A549 (cell line): ENCODE measurements around the gene RCE1. TPM values are rescaled to one million over a fixed set of nuclear protein-coding genes. Genes with fewer than 3 reads are reported as not detected.

Experiments
- ATAC-seq, 2 experiments: fragments of 200-7000 bp in 1 of 2; fragments of >200 bp in 1 of 2; cut with Nextera tagmentation in 1 of 2; cut with Tn5 transposase in 1 of 2; 3 replicates each; pipeline versions ENCODE4 v1.8.0 to v1.9.1; 2018 to 2020; ENCODE audit warnings: mild to moderate bottlenecking in 1 of 2, moderate library complexity in 1 of 2
- CTCF ChIA-PET: fragments of 300-600 bp; sonication (Branson Sonifier 250); formaldehyde crosslinking; extraction: SDS; loops from one replicate; lab custom pipeline; 2021; ENCODE audit warnings: antibody characterized with exemption, inconsistent platforms; lab: Yijun Ruan, JAX
- POLR2A ChIA-PET: fragments of 350-600 bp; formaldehyde crosslinking; extraction: SDS; loops from one replicate; lab custom pipeline; 2021; ENCODE audit warnings: antibody characterized with exemption, inconsistent platforms; lab: Yijun Ruan, JAX
- DNase-seq, 2 experiments: peaks; one replicate each; pipeline versions ENCODE4 v3.0.0 to v3.0.0-alpha.2; 2011 to 2016; ENCODE audit warnings: low read depth in 1 of 2, low spot score in 1 of 2
- FAIRE-seq: peaks from 2 replicates; lab custom pipeline; 2011; peaks lifted over from hg19 to GRCh38; lab: Jason Lieb, UNC
- H3K27ac ChIP-seq, 2 experiments: fragments of >200 bp; sonication (Bioruptor Twin); formaldehyde crosslinking; 3 replicates each; pipeline ENCODE4 v1.5.1; 2016 to 2017
- H3K4me1 ChIP-seq: fragments of >200 bp; sonication (Bioruptor Twin); formaldehyde crosslinking; 3 replicates; pipeline ENCODE4 v1.6.1; 2016
- H3K4me2 ChIP-seq: fragments of >200 bp; sonication (Bioruptor Twin); formaldehyde crosslinking; 3 replicates; pipeline ENCODE4 v1.6.1; 2016
- H3K4me3 ChIP-seq: fragments of >200 bp; sonication (Bioruptor Twin); formaldehyde crosslinking; 3 replicates; pipeline ENCODE4 v1.5.1; 2016
- H3K9me3 ChIP-seq: fragments of >200 bp; sonication (Bioruptor Twin); formaldehyde crosslinking; 3 replicates; pipeline ENCODE4 v1.6.1; 2016
- CBX2 ChIP-seq: fragments of 200-600 bp; sonication (generic); IDR thresholded peaks from 2 replicates; pipeline ENCODE4 v1.6.1; 2016; ENCODE audit warnings: low read depth, mild to moderate bottlenecking, borderline replicate concordance
- CBX8 ChIP-seq: fragments of 200-600 bp; sonication (generic); IDR thresholded peaks from 2 replicates; pipeline ENCODE4 v1.6.1; 2016
- CEBPB ChIP-seq, 2 experiments: fragments of >200 bp in 1 of 2; sonication (Bioruptor Twin) in 1 of 2; formaldehyde crosslinking in 1 of 2; IDR thresholded peaks; 2 replicates each; pipeline ENCODE4 v1.6.1; 2012 to 2016
- CHD4 ChIP-seq: fragments of 200-600 bp; sonication (generic); IDR thresholded peaks from 2 replicates; pipeline ENCODE4 v1.6.1; 2016; ENCODE audit warnings: antibody characterized with exemption, mild to moderate bottlenecking, borderline replicate concordance
- FOSB ChIP-seq: fragments of 250-450 bp; sonication (Bioruptor Pico); IDR thresholded peaks from 2 replicates; pipeline ENCODE4 v1.5.0; 2020; ENCODE audit warnings: mild to moderate bottlenecking, moderate library complexity
- HDAC2 ChIP-seq: fragments of 200-600 bp; sonication (generic); IDR thresholded peaks from 2 replicates; pipeline ENCODE4 v1.6.1; 2016
- HEYL ChIP-seq: fragments of 250-450 bp; sonication (Bioruptor Pico); IDR thresholded peaks from 2 replicates; pipeline ENCODE4 v1.8.0; 2021; ENCODE audit warnings: mild to moderate bottlenecking, moderate library complexity
- HOXB13 ChIP-seq: fragments of 250-450 bp; sonication (Bioruptor Pico); IDR thresholded peaks from 2 replicates; pipeline ENCODE4 v1.5.0; 2020; ENCODE audit warnings: low read depth, mild to moderate bottlenecking, moderate library complexity
- JUNB ChIP-seq: fragments of >200 bp; sonication (Bioruptor Twin); formaldehyde crosslinking; IDR thresholded peaks from 2 replicates; pipeline ENCODE4 v1.6.1; 2016
- MAFK ChIP-seq: fragments of 450-650 bp; IDR thresholded peaks from 2 replicates; pipeline ENCODE4 v1.6.1; 2014; ENCODE audit not compliant: partially characterized antibody
- MAZ ChIP-seq: fragments of 150-350 bp; IDR thresholded peaks from 2 replicates; pipeline ENCODE4 v1.6.1; 2014; ENCODE audit warnings: antibody characterized with exemption, low read depth, low read length, borderline replicate concordance
- MYC ChIP-seq: IDR thresholded peaks from 2 replicates; pipeline ENCODE4 v1.6.1; 2012; ENCODE audit warnings: mild to moderate bottlenecking, inconsistent platforms, low read length, improper control_type of control experiment, borderline replicate concordance
- NR3C1 ChIP-seq: fragments of >200 bp; sonication (Bioruptor Twin); formaldehyde crosslinking; IDR thresholded peaks from 3 replicates; pipeline ENCODE4 v1.6.1; 2017
- PHF8 ChIP-seq: fragments of 200-600 bp; sonication (generic); IDR thresholded peaks from 2 replicates; pipeline ENCODE4 v1.6.1; 2016; ENCODE audit warnings: low read depth, mild to moderate bottlenecking, antibody characterized with exemption, moderate library complexity, borderline replicate concordance
- POLR2A ChIP-seq: IDR thresholded peaks from 2 replicates; pipeline ENCODE4 v1.6.1; 2012; ENCODE audit warnings: mild to moderate bottlenecking, low read length
- RAD21 ChIP-seq, 2 experiments: fragments of >200 bp in 1 of 2; sonication (Bioruptor Twin) in 1 of 2; formaldehyde crosslinking in 1 of 2; IDR thresholded peaks in 1 of 2; conservative IDR thresholded peaks in 1 of 2; 2 replicates in 1 of 2; 3 replicates in 1 of 2; pipeline ENCODE4 v1.6.1; 2012 to 2018; ENCODE audit warnings: inconsistent platforms in 1 of 2
- SMC3 ChIP-seq: fragments of >200 bp; sonication (Bioruptor Twin); formaldehyde crosslinking; IDR thresholded peaks from 3 replicates; pipeline ENCODE4 v1.6.1; 2018; ENCODE audit warnings: inconsistent platforms
- TFCP2L1 ChIP-seq: fragments of 250-450 bp; sonication (Bioruptor Pico); IDR thresholded peaks from 2 replicates; pipeline ENCODE4 v1.5.0; 2021; ENCODE audit warnings: mild to moderate bottlenecking
- TP53 ChIP-seq: fragments of 250-450 bp; sonication (Bioruptor Pico); IDR thresholded peaks from 2 replicates; pipeline ENCODE4 v1.5.0; 2021; ENCODE audit warnings: mild to moderate bottlenecking, moderate library complexity
- ZSCAN20 ChIP-seq: fragments of 250-450 bp; sonication (Bioruptor Pico); IDR thresholded peaks from 2 replicates; pipeline ENCODE4 v1.8.0; 2022; ENCODE audit warnings: mild to moderate bottlenecking, moderate library complexity
- WGBS: methylation state at CpG from one replicate; pipeline ENCODE4 v1.1.6; 2017; ENCODE audit errors: missing lambda C conversion rate; 5-methylcytosine and 5-hydroxymethylcytosine counted together
- polyA plus RNA-seq, 4 experiments: library from polyadenylated mRNA; depleted of rRNA in 3 of 4; stranded (reverse); fragments of >200 nt; fragmentation: RNase III in 1 of 4; extraction: RNeasy Plus Mini Kit Qiagen cat#74134 plus additional on column Dnase treatment in 1 of 4; gene quantifications; 2 replicates in 3 of 4; 3 replicates in 1 of 4; pipeline ENCODE4 v1.2.3, GENCODE V29; 2011 to 2017
- TF ChIP-seq, protein P1 (sequence below): fragments of >200 bp; sonication (Bioruptor Twin); formaldehyde crosslinking; IDR thresholded peaks from 3 replicates; pipeline ENCODE4 v1.6.1; 2016
- TF ChIP-seq, protein P2 (sequence below): fragments of >200 bp; sonication (Bioruptor Twin); formaldehyde crosslinking; IDR thresholded peaks from 3 replicates; pipeline ENCODE4 v1.5.1; 2016

The RCE1 gene
- polyA plus RNA-seq, 2 of the 4 experiments (the other 2 are of a cell fraction): 20.3 to 23.3 TPM

DNA sequence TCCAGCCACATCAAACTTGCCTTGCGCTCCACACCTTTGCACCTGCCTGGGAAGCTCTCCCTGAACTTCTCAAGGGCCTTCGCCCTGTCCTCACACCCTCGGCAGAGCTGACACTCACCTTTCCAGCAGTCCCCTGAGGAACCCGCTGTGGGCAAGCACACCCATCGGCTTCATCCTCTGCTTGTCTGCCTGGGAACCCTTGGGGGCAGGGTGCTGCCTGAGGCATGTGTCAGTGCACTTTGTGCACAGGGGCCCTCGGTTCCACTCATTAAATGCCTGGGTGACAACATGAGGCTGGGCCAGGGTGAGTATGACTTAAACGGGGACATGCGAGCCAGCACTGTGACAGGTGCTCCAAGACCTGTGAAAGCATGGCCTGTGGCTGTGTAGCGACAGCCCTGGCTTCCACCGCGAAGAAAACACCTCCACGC is 11.0 kb downstream of the RCE1 start:
- H3K4me1 ChIP-seq: peaks cover 27% of the 10 kb centered on the region
- 0 out of 6 replicates have a peak overlapping the region, but pooled peaks of 1 of the 2 experiments have one; percentile 16 for H3K27ac ChIP-seq

DNA sequence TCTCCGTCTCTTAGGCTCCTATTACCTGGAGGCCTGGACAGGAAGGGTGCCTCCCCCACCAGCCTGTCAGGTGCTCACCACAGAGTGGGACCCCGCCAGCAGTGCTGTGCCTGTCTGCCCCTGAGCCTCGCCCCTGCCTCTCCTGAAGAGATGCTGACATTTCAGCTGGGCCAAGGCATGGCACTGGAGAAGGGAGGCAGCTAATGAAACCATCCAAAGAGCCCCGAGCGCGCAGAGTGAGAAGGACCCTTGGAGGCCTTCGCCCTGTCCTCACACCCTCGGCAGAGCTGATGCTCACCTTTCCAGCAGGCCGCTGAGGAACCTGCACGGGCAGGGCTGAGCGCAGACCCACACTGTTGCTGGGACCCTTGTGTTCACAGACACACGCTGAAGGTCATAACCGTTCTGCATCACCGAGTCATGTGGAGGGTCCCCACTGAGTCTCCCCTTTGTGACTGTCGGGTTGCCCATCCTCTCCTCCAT is 11.5 kb downstream of the RCE1 start:
- CTCF ChIA-PET: interaction anchor here (1.3 to 3.4 kb wide), 7 partner anchors 9 to 161 kb away, joined by 3 to 16 read pairs (median 5); partner anchors contain the start of genes C11orf86 and RCE1

More for the DNA sequence above, 11.0 kb downstream of the RCE1 start:
- TF ChIP-seq, protein P1, sequence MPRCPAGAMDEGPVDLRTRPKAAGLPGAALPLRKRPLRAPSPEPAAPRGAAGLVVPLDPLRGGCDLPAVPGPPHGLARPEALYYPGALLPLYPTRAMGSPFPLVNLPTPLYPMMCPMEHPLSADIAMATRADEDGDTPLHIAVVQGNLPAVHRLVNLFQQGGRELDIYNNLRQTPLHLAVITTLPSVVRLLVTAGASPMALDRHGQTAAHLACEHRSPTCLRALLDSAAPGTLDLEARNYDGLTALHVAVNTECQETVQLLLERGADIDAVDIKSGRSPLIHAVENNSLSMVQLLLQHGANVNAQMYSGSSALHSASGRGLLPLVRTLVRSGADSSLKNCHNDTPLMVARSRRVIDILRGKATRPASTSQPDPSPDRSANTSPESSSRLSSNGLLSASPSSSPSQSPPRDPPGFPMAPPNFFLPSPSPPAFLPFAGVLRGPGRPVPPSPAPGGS: no peak
- no peak overlapping the region for H3K4me2 ChIP-seq
- no peak for DNase-seq
- no peaks in the 10 kb centered on the region for H3K9me3 ChIP-seq
- CTCF ChIA-PET: interaction anchor here (1.3 to 3.4 kb wide), 7 partner anchors 9 to 160 kb away, joined by 3 to 16 read pairs (median 5); partner anchors contain the start of genes C11orf86 and RCE1
- POLR2A ChIA-PET: interaction anchor here (5.5 kb wide), 1 partner anchor 10 kb away, joined by 53 read pairs; the partner anchor contains the start of gene RCE1
- WGBS: 97% methylated on average over 10 of the region's 12 CpGs
- FAIRE-seq: no peak
- ATAC-seq: no peak
- H3K4me3 ChIP-seq: no peak overlapping the region

DNA sequence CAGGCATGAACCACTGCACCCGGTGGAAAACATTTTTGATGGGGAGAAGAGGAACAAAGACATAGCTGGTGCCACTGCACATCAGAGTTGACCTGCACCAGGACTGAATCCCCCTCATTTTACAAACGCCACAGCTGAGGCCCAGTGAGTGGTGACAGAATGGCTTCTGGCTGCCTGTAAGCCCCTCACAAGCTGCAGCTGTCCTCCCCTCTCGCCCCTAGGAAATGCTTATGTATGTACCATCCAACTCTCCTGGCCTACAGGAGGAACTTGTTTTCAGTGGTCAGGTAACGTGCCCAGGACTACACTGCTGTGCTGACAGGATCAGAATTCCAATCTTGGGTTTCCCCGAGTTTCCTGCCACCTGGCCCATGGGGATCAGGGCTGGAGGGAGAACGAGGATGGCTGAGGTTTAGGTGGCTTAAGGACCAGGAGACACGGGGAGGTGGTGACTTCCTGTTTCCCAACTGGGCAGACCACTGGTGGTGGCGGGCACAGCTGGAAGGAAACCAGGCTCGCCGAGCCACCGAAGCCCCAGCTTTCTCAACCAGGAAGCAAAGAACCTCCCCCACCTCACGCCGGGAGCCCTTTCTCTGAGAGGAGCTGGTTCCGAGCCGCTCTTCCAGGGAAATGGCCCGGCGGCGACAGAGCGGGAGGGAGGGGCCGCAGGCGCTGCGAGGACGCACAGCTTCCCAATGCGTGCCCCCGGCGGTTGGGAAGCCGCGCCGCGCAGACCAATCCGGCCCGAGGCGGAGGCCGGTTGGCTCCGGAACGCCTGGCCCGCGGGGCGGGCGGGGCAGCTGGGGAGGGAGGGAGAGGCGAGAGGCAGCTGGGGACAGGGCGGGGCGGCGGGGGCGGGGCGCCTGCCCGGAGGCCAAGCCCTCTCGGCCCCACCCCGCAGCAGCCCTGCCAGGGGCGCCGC is 12.6 kb downstream of the RCE1 start:
- Histone ChIP-seq H3K4me2 (peak overlapping the region; percentile 94), H3K9me3 (no peaks in the 10 kb centered on the region), H3K4me3 (peak overlapping the region; percentile 74), H3K4me1 (peaks cover 34% of the 10 kb centered on the region), H3K27ac (peak overlapping the region; percentile 93 to 97)
- DNase-seq (peak; percentile 87 to 93), ATAC-seq (peak; percentile 45 to 82), FAIRE-seq (no peak)
- ChIA-PET POLR2A (interaction anchor here (0.6 to 5.5 kb wide), 11 partner anchors 11 to 278 kb away, joined by 3 to 53 read pairs (median 5); partner anchors contain the start of genes C11orf86 and RCE1), CTCF (interaction anchor here (0.6 to 3.4 kb wide), 9 partner anchors 9 to 161 kb away, joined by 3 to 16 read pairs (median 4); partner anchors contain the start of genes C11orf86 and RCE1)
- WGBS: 18% methylated on average over 10 of the region's 51 CpGs
- TF ChIP-seq MAZ (peak; percentile 98), RAD21 (conservative IDR thresholded peaks at IDR 0.05 in 1 of 2, IDR thresholded peaks at IDR 0.05 in 1 of 2) (peak in 1 of 2 experiments; percentile 28; a peak in 1 of 5 replicates), MAFK (no peak), TP53 (CRISPR knock-in tag) (no peak), POLR2A (peak; percentile 43), PHF8 (no peak), CHD4 (no peak), SMC3 (0 out of 3 replicates have a peak, but pooled peaks have one; percentile 17), CBX8 (no peak), HDAC2 (no peak), FOSB (no peak)
- TF ChIP-seq, protein P1: no peak

More for the DNA sequence above, 11.5 kb downstream of the RCE1 start:
- Histone ChIP-seq H3K27ac (peak overlapping the region; percentile 93 to 97; a peak in 3 of 6 replicates), H3K4me3 (no peak overlapping the region), H3K9me3 (no peaks in the 10 kb centered on the region), H3K4me1 (peaks cover 32% of the 10 kb centered on the region), H3K4me2 (no peak overlapping the region; the same call in 2 of the 3 replicates)
- no peak for TF ChIP-seq HEYL
- TF ChIP-seq NR3C1: no peak
- no peak for TF ChIP-seq MYC
- no peak for TF ChIP-seq CEBPB (IDR thresholded peaks at IDR 0.05)
- TF ChIP-seq FOSB: no peak
- TF ChIP-seq JUNB: no peak
- no peak for TF ChIP-seq TFCP2L1 (CRISPR knock-in tag)
- TF ChIP-seq CBX8: no peak
- TF ChIP-seq SMC3: no peak
- no peak for TF ChIP-seq HOXB13 (CRISPR knock-in tag)
- TF ChIP-seq CBX2: no peak
- TF ChIP-seq, protein P2, sequence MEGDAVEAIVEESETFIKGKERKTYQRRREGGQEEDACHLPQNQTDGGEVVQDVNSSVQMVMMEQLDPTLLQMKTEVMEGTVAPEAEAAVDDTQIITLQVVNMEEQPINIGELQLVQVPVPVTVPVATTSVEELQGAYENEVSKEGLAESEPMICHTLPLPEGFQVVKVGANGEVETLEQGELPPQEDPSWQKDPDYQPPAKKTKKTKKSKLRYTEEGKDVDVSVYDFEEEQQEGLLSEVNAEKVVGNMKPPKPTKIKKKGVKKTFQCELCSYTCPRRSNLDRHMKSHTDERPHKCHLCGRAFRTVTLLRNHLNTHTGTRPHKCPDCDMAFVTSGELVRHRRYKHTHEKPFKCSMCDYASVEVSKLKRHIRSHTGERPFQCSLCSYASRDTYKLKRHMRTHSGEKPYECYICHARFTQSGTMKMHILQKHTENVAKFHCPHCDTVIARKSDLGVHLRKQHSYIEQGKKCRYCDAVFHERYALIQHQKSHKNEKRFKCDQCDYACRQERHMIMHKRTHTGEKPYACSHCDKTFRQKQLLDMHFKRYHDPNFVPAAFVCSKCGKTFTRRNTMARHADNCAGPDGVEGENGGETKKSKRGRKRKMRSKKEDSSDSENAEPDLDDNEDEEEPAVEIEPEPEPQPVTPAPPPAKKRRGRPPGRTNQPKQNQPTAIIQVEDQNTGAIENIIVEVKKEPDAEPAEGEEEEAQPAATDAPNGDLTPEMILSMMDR: no peak
- TF ChIP-seq ZSCAN20 (CRISPR knock-in tag): no peak
- POLR2A ChIA-PET: interaction anchor here (5.5 kb wide), 1 partner anchor 10 kb away, joined by 53 read pairs; the partner anchor contains the start of gene RCE1
- 95% methylated on average over 13 of the region's 15 CpGs for WGBS
- DNase-seq (no peak), FAIRE-seq (no peak), ATAC-seq (no peak)
